Activated CD4-positive, alpha-beta T cell treated with anti-CD3 and anti-CD28 coated beads for 24 hours (primary cell): ENCODE measurements around the gene PRPF31.

ENCODE experiments used
- DNase-seq, 2 donors: peaks; one replicate each; pipeline ENCODE4 v3.0.0-alpha.2; 2020; ENCODE audit warnings: low read depth in 2 of 2

PRPF31 gene

GRCh38 chr19:54107876-54108490 is 7.6 kb upstream of the PRPF31 start:
- no peak for DNase-seq

- DNase-seq: no peak
These were observed 7.1 kb upstream of the PRPF31 start for GRCh38 chr19:54108496-54108895.

- no peak for DNase-seq
These were observed 5.9 kb upstream of the PRPF31 start for GRCh38 chr19:54109651-54110050.

DNA sequence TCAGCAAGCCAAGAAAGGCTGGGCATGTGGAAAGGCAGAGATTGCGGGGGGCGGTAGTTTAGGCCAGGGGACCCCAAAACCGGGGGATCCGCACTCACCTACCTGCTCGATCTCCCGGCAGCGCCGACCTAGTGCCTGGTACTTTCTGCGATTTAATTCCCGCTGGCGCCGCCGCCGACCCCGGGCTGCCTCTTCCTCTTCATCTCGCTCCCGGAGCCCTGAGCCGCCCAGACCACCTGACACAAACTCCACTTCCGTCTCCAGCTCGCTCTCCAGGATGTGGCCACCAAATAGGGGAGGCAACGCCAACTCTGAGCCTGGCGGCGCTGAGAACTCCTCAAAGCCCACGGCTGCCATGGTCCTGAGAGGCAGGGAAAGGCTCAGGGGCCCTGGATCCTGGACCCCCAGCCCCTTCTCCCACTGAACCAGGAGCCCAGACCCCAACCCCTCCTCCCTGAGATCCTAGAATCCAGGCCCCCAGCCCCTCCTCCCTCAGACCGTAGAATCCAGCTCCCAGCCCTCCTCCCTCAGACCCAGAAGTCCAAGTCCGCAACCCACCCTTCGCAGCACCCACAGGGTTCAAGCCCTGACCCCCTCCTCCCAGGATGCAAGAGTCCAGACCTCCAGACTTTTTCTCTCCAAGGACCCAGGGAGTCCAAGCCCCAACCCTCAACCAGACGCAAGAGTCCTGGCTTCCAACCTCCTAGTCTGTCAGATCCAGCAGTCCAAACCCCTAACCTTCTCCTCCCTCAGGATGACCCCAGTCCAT is 1.0 kb upstream of the PRPF31 start:
- DNase-seq: no peak

- no peak for DNase-seq
These were observed 5.7 kb downstream of the PRPF31 start for GRCh38 chr19:54121259-54121658.

GRCh38 chr19:54123682-54124081 is 8.1 kb downstream of the PRPF31 start:
- no peak for DNase-seq

DNA sequence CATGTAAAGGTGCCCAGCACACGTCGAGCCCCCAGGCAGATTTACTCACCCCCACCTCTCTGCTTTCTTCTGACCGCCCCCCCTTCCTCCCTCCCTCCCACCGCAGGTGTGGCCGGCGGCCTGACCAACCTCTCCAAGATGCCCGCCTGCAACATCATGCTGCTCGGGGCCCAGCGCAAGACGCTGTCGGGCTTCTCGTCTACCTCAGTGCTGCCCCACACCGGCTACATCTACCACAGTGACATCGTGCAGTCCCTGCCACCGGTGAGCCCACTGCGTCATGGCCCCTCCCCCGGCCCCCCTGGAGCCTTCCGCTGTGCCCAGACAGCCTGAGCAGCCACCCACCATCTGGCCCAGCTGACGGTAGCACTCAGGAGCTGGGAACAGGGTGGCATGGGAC is 8.8 kb downstream of the PRPF31 start:
- no peak for DNase-seq

GRCh38 chr19:54125713-54126112 is 10.2 kb downstream of the PRPF31 start:
- no peak for DNase-seq

GRCh38 chr19:54127688-54128440 is 12.3 kb downstream of the PRPF31 start:
- no peak for DNase-seq

GRCh38 chr19:54128441-54128725 is 12.8 kb downstream of the PRPF31 start:
- DNase-seq: no peak

GRCh38 chr19:54128796-54129616 is 13.5 kb downstream of the PRPF31 start:
- no peak for DNase-seq

- no peak for DNase-seq
These were observed 14.1 kb downstream of the PRPF31 start for GRCh38 chr19:54129617-54129996.

GRCh38 chr19:54133312-54133956 is 17.9 kb downstream of the PRPF31 start:
- no peak for DNase-seq

- DNase-seq: no peak
These were observed 18.5 kb downstream of the PRPF31 start for GRCh38 chr19:54133957-54134590.

GRCh38 chr19:54136086-54136863 is 20.7 kb downstream of the PRPF31 start:
- no peak for DNase-seq

GRCh38 chr19:54136864-54137698 is 21.5 kb downstream of the PRPF31 start:
- DNase-seq: peak; percentile 96 to 97

- DNase-seq: no peak
These were observed 22.3 kb downstream of the PRPF31 start, which contains the start of gene CNOT3 for GRCh38 chr19:54137699-54138488. Gene CNOT3, plus strand, starts transcription at chr19:54137762. Its CDS starts 5,217 bp downstream, at chr19:54142979.

DNA sequence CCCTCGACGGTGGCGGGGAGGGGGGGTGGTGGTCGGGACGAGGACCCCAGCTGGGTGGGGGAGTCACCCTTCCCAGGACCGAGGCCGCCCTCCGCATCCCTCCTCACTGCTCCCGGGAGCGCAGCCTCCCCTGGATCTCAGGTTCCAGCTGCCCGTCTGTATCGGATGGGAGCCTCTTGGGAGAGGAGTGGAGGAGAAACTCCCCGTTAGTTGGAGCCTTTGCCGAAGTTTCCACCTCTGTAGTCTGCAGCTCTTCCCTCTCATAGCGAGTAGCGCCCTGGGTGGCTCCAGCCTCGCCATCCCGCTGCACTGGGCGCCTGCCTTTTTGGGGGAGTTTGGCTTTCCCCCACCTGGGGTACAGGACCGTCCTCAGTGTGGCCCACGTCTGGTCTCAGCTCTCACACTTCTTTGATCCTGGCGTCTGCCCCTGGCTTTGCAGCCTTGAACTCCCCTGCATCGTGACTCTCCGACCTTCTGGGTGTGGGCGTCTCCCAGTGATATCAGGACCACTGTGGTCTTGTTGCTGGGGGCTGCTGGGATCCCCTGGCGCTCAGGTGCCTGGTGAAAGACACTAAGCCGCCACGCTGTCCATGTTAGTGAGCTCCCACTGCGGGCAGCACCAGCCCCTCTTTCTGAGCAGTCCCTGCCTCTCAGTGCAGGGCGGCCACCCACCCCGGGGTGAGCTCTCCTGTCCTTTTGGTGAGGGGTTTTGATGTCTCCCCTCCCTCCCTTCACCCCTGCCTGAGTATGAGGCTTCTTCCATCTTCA is 23.1 kb downstream of the PRPF31 start:
- no peak for DNase-seq
